Hepatocyte (in vitro differentiated cells): Measurements from ENCODE around the gene SCG3. TPM values are rescaled to one million over a fixed set of nuclear protein-coding genes. Genes with fewer than 3 reads are reported as not detected.

Experiments
- DNase-seq: peaks from one replicate; pipeline ENCODE4 v3.0.0-alpha.2; 2016; ENCODE audit warnings: low spot score
- H2AFZ ChIP-seq: fragments of 200-600 bp; sonication (generic); 2 replicates; pipeline ENCODE4 v1.6.0; 2016; ENCODE audit warnings: antibody characterized with exemption, mild to moderate bottlenecking
- H3K27ac ChIP-seq: fragments of 200-600 bp; sonication (generic); 2 replicates; pipeline ENCODE4 v1.5.1; 2016; ENCODE audit warnings: mild to moderate bottlenecking
- H3K27me3 ChIP-seq: fragments of 200-600 bp; sonication (generic); 2 replicates; pipeline ENCODE4 v1.6.1; 2016
- H3K36me3 ChIP-seq: fragments of 200-600 bp; sonication (generic); replicated peaks from 2 replicates; pipeline ENCODE4 v1.5.1; 2016; ENCODE audit warnings: low read depth; ENCODE audit not compliant: insufficient read depth
- H3K4me1 ChIP-seq: fragments of 200-600 bp; sonication (generic); 2 replicates; pipeline ENCODE4 v1.5.1; 2016; ENCODE audit warnings: mild to moderate bottlenecking, moderate library complexity; ENCODE audit not compliant: insufficient read depth
- H3K4me2 ChIP-seq: fragments of 200-600 bp; sonication (generic); 2 replicates; pipeline ENCODE4 v1.6.0; 2016
- H3K4me3 ChIP-seq: fragments of 200-600 bp; sonication (generic); 2 replicates; pipeline ENCODE4 v1.5.1; 2016; ENCODE audit warnings: mild to moderate bottlenecking
- H3K79me2 ChIP-seq: fragments of 200-600 bp; sonication (generic); 2 replicates; pipeline ENCODE4 v1.6.0; 2017; ENCODE audit warnings: mild to moderate bottlenecking
- H3K9me2 ChIP-seq: fragments of 200-600 bp; sonication (generic); replicated peaks from 2 replicates; pipeline ENCODE4 v1.6.0; 2017; ENCODE audit warnings: mild to moderate bottlenecking; ENCODE audit not compliant: insufficient read depth
- H3K9me3 ChIP-seq: fragments of 200-600 bp; sonication (generic); 2 replicates; pipeline ENCODE4 v1.5.1; 2016; ENCODE audit warnings: low read depth, mild to moderate bottlenecking
- H4K20me1 ChIP-seq: fragments of 200-600 bp; sonication (generic); 2 replicates; pipeline ENCODE4 v1.6.0; 2016; ENCODE audit warnings: mild to moderate bottlenecking; ENCODE audit not compliant: insufficient read depth, poor library complexity, severe bottlenecking
- EZH2 ChIP-seq: fragments of 200-600 bp; sonication (generic); IDR thresholded peaks from 2 replicates; pipeline ENCODE4 v1.6.1; 2016; ENCODE audit warnings: antibody characterized with exemption, mild to moderate bottlenecking, borderline replicate concordance
- EZH2phosphoT487 ChIP-seq: fragments of 200-600 bp; sonication (generic); IDR thresholded peaks from one replicate; pipeline ENCODE4 v1.6.1; 2018; ENCODE audit warnings: antibody characterized with exemption, mild to moderate bottlenecking, low read depth, moderate library complexity; ENCODE audit not compliant: unreplicated experiment, severe bottlenecking
- WGBS: methylation state at CpG from one replicate; pipeline ENCODE4 v1.1.6; 2016; ENCODE audit warnings: low lambda C conversion rate; ENCODE audit errors: missing lambda C conversion rate; 5-methylcytosine and 5-hydroxymethylcytosine counted together
- polyA plus RNA-seq: library from polyadenylated mRNA; unstranded; fragments of >200 nt; fragmentation: Nextera tagmentation; extraction: Ambion mirVana; gene quantifications from 2 replicates; pipeline ENCODE4 v1.2.1, GENCODE V29; 2016
- total RNA-seq: library from RNA; depleted of rRNA; stranded (reverse); fragments of >200 nt; gene quantifications from 2 replicates; pipeline ENCODE4 v1.2.3, GENCODE V29; 2014
- TF ChIP-seq, protein P1 (sequence below): fragments of 200-600 bp; sonication (generic); IDR thresholded peaks from 2 replicates; pipeline ENCODE4 v1.5.1; 2016; ENCODE audit warnings: antibody characterized with exemption, mild to moderate bottlenecking; ENCODE audit not compliant: poor library complexity

SCG3 gene
- total and polyA plus RNA-seq, 2 experiments from 2014 or later: 0.11 to 0.20 TPM

DNA sequence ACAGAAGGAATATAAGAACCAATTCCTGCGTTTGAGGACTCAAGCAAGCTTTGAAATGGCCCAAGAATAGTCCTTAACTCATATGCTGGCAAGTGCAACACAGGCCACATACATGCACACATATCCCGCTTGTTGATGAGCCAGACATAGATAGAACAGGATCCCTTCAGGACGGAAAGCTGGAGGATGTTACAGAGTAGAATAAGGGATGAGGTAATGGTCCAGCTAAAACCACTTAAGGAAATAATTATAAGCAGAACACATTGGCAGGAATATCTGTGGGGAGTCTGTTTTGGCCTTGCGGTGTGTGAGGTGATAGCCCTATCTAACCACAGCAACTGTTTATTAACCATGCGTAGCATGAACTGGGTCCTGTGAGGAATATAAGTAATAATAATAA lies 25.0 kb downstream of the SCG3 start:
- no peaks in the 10 kb centered on the region for H3K27me3 ChIP-seq
- peaks cover 10% of the 10 kb centered on the region for H3K4me1 ChIP-seq
- H3K36me3 ChIP-seq: no peaks in the 10 kb centered on the region
- H3K27ac ChIP-seq: no peak overlapping the region
- H2AFZ ChIP-seq: no peak overlapping the region
- TF ChIP-seq EZH2phosphoT487: no peak
- H3K79me2 ChIP-seq: no peaks in the 10 kb centered on the region
- no peak for DNase-seq
- no peaks in the 10 kb centered on the region for H4K20me1 ChIP-seq
- no peak overlapping the region for H3K4me2 ChIP-seq
- 73% methylated on average over 5 of the region's 5 CpGs for WGBS
- no peaks in the 10 kb centered on the region for H3K9me2 ChIP-seq
- H3K9me3 ChIP-seq: no peaks in the 10 kb centered on the region
- H3K4me3 ChIP-seq: no peak overlapping the region

DNA sequence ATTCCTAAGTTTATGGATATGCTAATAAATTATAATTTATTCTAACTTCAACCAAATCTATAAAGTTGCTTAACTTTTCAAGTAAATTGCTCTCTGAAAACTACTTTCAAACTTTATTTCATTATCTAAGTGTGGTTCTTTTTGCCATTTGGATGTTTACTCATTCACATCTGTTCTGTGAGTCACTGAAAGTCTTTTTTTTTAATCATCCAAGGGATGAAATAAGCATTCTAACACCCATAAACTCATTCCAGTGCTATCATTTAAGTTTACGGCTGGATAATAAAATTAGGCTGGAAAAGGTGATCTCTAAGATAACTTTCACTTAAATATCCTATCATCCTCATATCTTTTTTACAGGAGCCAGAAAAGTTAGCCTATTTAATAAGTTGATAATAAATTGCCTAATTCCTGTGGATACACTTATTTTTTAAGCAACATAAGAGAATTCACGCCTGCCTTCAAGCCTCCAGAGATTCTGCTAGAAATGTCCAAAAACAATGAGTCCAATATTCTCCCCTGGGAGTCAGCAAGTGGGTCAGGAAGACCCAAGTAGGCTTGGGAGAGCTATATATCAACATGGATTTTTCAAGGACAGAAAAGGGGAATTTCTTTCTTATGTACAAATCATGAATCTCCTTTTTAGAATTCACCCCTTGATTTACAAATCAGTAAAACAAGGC lies 25.8 kb downstream of the SCG3 start:
- no peak overlapping the region for H3K4me3 ChIP-seq
- H4K20me1 ChIP-seq: no peaks in the 10 kb centered on the region
- WGBS: 83% methylated on average over 2 of the region's 2 CpGs
- no peak overlapping the region for H3K4me2 ChIP-seq
- TF ChIP-seq EZH2 (no peak), EZH2phosphoT487 (no peak)
- TF ChIP-seq, protein P1, sequence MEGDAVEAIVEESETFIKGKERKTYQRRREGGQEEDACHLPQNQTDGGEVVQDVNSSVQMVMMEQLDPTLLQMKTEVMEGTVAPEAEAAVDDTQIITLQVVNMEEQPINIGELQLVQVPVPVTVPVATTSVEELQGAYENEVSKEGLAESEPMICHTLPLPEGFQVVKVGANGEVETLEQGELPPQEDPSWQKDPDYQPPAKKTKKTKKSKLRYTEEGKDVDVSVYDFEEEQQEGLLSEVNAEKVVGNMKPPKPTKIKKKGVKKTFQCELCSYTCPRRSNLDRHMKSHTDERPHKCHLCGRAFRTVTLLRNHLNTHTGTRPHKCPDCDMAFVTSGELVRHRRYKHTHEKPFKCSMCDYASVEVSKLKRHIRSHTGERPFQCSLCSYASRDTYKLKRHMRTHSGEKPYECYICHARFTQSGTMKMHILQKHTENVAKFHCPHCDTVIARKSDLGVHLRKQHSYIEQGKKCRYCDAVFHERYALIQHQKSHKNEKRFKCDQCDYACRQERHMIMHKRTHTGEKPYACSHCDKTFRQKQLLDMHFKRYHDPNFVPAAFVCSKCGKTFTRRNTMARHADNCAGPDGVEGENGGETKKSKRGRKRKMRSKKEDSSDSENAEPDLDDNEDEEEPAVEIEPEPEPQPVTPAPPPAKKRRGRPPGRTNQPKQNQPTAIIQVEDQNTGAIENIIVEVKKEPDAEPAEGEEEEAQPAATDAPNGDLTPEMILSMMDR: no peak
- no peaks in the 10 kb centered on the region for H3K9me2 ChIP-seq
- H3K27ac ChIP-seq: peak overlapping the region; percentile 52
- H3K4me1 ChIP-seq: peaks cover 10% of the 10 kb centered on the region
- no peak overlapping the region for H2AFZ ChIP-seq
- no peaks in the 10 kb centered on the region for H3K9me3 ChIP-seq
- no peaks in the 10 kb centered on the region for H3K79me2 ChIP-seq
- no peaks in the 10 kb centered on the region for H3K27me3 ChIP-seq
- no peaks in the 10 kb centered on the region for H3K36me3 ChIP-seq
- DNase-seq: no peak

DNA sequence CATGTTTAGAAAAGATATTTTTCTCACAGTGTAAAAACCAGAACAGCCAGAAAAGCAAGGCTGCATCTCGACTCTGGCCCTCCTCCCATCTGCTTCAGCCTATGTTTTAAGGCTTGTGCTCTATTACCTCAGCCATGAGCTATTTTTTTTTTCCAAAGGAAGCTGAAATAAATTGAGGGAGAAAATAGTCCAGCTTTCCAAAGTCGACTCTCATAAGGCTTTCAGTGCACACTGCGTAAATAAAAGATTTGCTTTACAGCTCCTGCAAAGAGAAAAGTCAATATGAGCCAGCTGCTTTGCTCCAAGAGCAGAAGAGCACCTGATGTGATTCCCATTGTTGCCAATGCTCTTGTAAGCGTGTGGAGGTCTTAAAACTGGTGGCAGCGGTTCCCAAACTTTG lies 26.7 kb downstream of the SCG3 start:
- 38% methylated on average over 5 of the region's 5 CpGs for WGBS
- peak; percentile 52 for DNase-seq
- Histone ChIP-seq H4K20me1 (no peaks in the 10 kb centered on the region), H3K9me3 (no peaks in the 10 kb centered on the region), H3K4me3 (no peak overlapping the region), H3K9me2 (no peaks in the 10 kb centered on the region), H3K79me2 (no peaks in the 10 kb centered on the region), H2AFZ (no peak overlapping the region), H3K27me3 (no peaks in the 10 kb centered on the region), H3K36me3 (no peaks in the 10 kb centered on the region), H3K27ac (peak overlapping the region; percentile 52), H3K4me1 (peaks cover 10% of the 10 kb centered on the region), H3K4me2 (no peak overlapping the region)
- no peak for TF ChIP-seq EZH2
- no peak for TF ChIP-seq EZH2phosphoT487
- TF ChIP-seq, protein P1: no peak

DNA sequence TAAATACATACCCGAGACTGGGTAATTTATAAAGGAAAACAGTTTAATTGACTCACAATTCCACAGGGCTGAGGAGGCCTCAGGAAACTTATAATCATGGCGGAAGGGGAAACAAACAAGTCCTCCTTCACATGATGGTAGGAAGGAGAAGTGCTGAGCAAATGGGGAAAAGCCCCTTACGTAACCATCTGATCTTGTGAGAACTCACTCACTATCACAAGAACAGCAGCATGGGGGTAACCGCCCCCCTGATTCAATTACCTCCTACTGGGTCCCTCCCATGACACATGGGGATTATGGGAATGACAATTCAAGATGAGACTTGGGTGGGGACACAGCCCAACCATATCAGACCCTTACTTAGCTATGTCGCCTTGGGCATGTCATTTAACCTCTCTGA lies 27.7 kb downstream of the SCG3 start:
- H4K20me1 ChIP-seq: no peaks in the 10 kb centered on the region
- H3K36me3 ChIP-seq: no peaks in the 10 kb centered on the region
- 94% methylated on average over 5 of the region's 5 CpGs for WGBS
- H3K4me1 ChIP-seq: peaks cover 10% of the 10 kb centered on the region
- H3K4me3 ChIP-seq: no peak overlapping the region
- H2AFZ ChIP-seq: no peak overlapping the region
- no peaks in the 10 kb centered on the region for H3K9me2 ChIP-seq
- DNase-seq: no peak
- H3K27me3 ChIP-seq: no peaks in the 10 kb centered on the region
- H3K27ac ChIP-seq: no peak overlapping the region
- TF ChIP-seq, protein P1: no peak
- TF ChIP-seq EZH2phosphoT487: no peak
- TF ChIP-seq EZH2: no peak
- no peak overlapping the region for H3K4me2 ChIP-seq
- no peaks in the 10 kb centered on the region for H3K79me2 ChIP-seq
- H3K9me3 ChIP-seq: no peaks in the 10 kb centered on the region
